Measurements from ENCODE around the gene TAF15. TPM values are rescaled to one million over a fixed set of nuclear protein-coding genes. Genes with fewer than 3 reads are reported as not detected.

Gene TAF15
- total and polyA plus RNA-seq, 2 of the 13 experiments (the other 11 are each of a cell fraction or from before 2014, with no cell fraction given): 25.2 to 26.5 TPM

DNA sequence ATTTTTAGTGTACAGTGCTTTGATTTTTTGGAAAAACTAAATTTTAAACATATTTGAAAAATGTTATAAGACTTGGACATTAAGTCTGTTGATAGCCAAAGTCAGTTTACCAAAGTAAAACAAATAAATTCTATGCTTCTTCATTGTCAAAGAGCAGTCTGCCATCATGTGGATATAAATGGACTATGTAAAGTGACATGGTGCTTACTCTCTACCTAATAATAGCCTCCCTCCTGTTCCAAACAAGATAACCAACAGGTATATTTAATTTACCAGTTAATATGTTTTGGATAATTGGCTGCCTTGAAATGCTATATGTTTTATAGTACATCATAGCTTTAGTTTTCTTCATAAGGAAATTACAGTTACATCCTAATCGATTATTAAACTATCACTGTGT, 15.9 kb downstream of the TAF15 start:
- Histone ChIP-seq H3K4me1 (ENCODE audit: insufficient read depth, low read length) (no peaks in the 10 kb centered on the region), H3K27me3 (ENCODE audit: control insufficient read depth in 1 of 2, insufficient read depth in 2 of 2, low read length in 2 of 2) (no peaks in the 10 kb centered on the region), H3K27ac (ENCODE audit: extremely low read length, insufficient read depth, low read length) (no peak overlapping the region), H3K9me3 (ENCODE audit: low read length) (no peaks in the 10 kb centered on the region), H2AFZ (ENCODE audit: low read length) (no peak overlapping the region), H3K4me2 (ENCODE audit: low read depth, low read length) (no peak overlapping the region), H4K20me1 (ENCODE audit: insufficient read depth, low read length) (no peaks in the 10 kb centered on the region), H3K4me3 (replicated peaks in 1 of 3; ENCODE audit: insufficient read depth in 1 of 3, low read depth in 2 of 3, low read length in 3 of 3) (no peak overlapping the region), H3K79me2 (ENCODE audit: insufficient read depth, low read length) (peaks cover 3% of the 10 kb centered on the region), H3K9ac (ENCODE audit: insufficient read depth, low read depth, low read length) (no peak overlapping the region), H3K36me3 (replicated peaks in 1 of 2; ENCODE audit: control insufficient read depth in 1 of 2, insufficient read depth in 2 of 2, low read length in 2 of 2) (peaks cover 11 to 61% of the 10 kb centered on the region in 2 experiments)
- POLR2A ChIA-PET: no interaction called here
- in situ Hi-C loops (cut with HindIII; ENCODE audit: extremely low pct_ligation_motif_present, low pct_unique_long_range_greater_than_20kb): no loop called here
- WGBS (ENCODE audit: low lambda C conversion rate): 100% methylated on average over 1 of the region's 1 CpG
- intact Hi-C loops (cut with micrococcal nuclease; ENCODE audit: unreplicated experiment): no loop called here
- BruUV-seq (replicated peaks): no TSS peak
- CTCF ChIA-PET (ENCODE audit: low intra/inter-chr PET ratio, low total read pairs): no interaction called here
- TF ChIP-seq, protein P1, sequence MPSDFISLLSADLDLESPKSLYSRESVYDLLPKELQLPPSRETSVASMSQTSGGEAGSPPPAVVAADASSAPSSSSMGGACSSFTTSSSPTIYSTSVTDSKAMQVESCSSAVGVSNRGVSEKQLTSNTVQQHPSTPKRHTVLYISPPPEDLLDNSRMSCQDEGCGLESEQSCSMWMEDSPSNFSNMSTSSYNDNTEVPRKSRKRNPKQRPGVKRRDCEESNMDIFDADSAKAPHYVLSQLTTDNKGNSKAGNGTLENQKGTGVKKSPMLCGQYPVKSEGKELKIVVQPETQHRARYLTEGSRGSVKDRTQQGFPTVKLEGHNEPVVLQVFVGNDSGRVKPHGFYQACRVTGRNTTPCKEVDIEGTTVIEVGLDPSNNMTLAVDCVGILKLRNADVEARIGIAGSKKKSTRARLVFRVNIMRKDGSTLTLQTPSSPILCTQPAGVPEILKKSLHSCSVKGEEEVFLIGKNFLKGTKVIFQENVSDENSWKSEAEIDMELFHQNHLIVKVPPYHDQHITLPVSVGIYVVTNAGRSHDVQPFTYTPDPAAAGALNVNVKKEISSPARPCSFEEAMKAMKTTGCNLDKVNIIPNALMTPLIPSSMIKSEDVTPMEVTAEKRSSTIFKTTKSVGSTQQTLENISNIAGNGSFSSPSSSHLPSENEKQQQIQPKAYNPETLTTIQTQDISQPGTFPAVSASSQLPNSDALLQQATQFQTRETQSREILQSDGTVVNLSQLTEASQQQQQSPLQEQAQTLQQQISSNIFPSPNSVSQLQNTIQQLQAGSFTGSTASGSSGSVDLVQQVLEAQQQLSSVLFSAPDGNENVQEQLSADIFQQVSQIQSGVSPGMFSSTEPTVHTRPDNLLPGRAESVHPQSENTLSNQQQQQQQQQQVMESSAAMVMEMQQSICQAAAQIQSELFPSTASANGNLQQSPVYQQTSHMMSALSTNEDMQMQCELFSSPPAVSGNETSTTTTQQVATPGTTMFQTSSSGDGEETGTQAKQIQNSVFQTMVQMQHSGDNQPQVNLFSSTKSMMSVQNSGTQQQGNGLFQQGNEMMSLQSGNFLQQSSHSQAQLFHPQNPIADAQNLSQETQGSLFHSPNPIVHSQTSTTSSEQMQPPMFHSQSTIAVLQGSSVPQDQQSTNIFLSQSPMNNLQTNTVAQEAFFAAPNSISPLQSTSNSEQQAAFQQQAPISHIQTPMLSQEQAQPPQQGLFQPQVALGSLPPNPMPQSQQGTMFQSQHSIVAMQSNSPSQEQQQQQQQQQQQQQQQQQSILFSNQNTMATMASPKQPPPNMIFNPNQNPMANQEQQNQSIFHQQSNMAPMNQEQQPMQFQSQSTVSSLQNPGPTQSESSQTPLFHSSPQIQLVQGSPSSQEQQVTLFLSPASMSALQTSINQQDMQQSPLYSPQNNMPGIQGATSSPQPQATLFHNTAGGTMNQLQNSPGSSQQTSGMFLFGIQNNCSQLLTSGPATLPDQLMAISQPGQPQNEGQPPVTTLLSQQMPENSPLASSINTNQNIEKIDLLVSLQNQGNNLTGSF (CRISPR knock-in tag; IDR thresholded peaks at IDR 0.05): no peak
- TF ChIP-seq, protein P2, sequence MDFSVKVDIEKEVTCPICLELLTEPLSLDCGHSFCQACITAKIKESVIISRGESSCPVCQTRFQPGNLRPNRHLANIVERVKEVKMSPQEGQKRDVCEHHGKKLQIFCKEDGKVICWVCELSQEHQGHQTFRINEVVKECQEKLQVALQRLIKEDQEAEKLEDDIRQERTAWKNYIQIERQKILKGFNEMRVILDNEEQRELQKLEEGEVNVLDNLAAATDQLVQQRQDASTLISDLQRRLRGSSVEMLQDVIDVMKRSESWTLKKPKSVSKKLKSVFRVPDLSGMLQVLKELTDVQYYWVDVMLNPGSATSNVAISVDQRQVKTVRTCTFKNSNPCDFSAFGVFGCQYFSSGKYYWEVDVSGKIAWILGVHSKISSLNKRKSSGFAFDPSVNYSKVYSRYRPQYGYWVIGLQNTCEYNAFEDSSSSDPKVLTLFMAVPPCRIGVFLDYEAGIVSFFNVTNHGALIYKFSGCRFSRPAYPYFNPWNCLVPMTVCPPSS (IDR thresholded peaks at IDR 0.05): no peak
- no peak for FAIRE-seq
- ATAC-seq: no peak
- DNase-seq (ENCODE audit: low spot score): no peak

All from HepG2 (cell line).